Nephron (organoid): Measurements from ENCODE around the gene ZNF750.

Experiments used
- H3K27ac Mint-ChIP-seq, 3 experiments: 2 replicates each; pipeline ENCODE4 v1.8.0; 2020; ENCODE audit warnings: mixed read lengths in 3 of 3, mild to moderate bottlenecking in 2 of 3, moderate library complexity in 1 of 3
- H3K27me3 Mint-ChIP-seq: 2 replicates; pipeline ENCODE4 v1.8.0; 2021; ENCODE audit warnings: low read depth, mild to moderate bottlenecking, moderate library complexity, mixed read lengths
- H3K36me3 Mint-ChIP-seq: 2 replicates; pipeline ENCODE4 v1.8.0; 2020; ENCODE audit warnings: low read depth, mixed read lengths
- H3K4me1 Mint-ChIP-seq: 2 replicates; pipeline ENCODE4 v1.8.0; 2020; ENCODE audit warnings: mixed read lengths
- H3K4me3 Mint-ChIP-seq, 3 experiments: 2 replicates each; pipeline ENCODE4 v1.8.0; 2020; ENCODE audit warnings: mild to moderate bottlenecking in 3 of 3, mixed read lengths in 3 of 3, moderate library complexity in 2 of 3
- H3K9me3 Mint-ChIP-seq: 2 replicates; pipeline ENCODE4 v1.8.0; 2020; ENCODE audit warnings: mixed read lengths
- TF ChIP-seq, protein P1 (sequence below), 3 experiments: fragments of 200-600 bp; sonication (generic); IDR thresholded peaks; one replicate each; pipeline ENCODE4 v1.5.0; 2021; ENCODE audit warnings: antibody characterized with exemption in 3 of 3; ENCODE audit not compliant: unreplicated experiment in 3 of 3

The ZNF750 gene

DNA sequence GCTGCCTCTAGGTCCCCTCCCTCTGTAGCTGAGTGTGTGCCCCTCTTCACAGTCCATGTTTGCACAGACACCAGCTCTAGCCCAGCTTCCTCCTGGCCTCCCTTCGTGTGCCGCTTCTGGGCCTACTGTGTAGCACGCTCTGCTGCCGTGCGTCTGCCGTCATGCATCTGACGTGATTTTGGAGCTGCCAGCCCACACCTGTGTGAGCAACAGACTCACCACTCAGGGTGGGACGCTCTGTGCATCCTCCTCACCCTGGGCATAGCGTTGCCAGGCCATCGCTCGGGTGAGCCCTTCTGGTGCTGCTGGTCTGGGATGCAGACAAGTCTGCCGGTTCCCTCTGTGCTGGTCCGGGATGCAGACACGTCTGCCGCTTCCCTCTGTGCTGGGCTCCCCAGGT lies 39.4 kb upstream of the ZNF750 start:
- Mint-ChIP-seq H3K9me3 (no peaks in the 10 kb centered on the region), H3K27me3 (no peaks in the 10 kb centered on the region), H3K4me3 (no peak overlapping the region), H3K4me1 (peaks cover 63% of the 10 kb centered on the region), H3K36me3 (peaks cover 14% of the 10 kb centered on the region), H3K27ac (peak overlapping the region in 1 of 3 experiments; percentile 39)
- TF ChIP-seq, protein P1, sequence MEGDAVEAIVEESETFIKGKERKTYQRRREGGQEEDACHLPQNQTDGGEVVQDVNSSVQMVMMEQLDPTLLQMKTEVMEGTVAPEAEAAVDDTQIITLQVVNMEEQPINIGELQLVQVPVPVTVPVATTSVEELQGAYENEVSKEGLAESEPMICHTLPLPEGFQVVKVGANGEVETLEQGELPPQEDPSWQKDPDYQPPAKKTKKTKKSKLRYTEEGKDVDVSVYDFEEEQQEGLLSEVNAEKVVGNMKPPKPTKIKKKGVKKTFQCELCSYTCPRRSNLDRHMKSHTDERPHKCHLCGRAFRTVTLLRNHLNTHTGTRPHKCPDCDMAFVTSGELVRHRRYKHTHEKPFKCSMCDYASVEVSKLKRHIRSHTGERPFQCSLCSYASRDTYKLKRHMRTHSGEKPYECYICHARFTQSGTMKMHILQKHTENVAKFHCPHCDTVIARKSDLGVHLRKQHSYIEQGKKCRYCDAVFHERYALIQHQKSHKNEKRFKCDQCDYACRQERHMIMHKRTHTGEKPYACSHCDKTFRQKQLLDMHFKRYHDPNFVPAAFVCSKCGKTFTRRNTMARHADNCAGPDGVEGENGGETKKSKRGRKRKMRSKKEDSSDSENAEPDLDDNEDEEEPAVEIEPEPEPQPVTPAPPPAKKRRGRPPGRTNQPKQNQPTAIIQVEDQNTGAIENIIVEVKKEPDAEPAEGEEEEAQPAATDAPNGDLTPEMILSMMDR (IDR thresholded peaks at IDR 0.05; ENCODE audit: unreplicated experiment in 3 of 3), result no peak

DNA sequence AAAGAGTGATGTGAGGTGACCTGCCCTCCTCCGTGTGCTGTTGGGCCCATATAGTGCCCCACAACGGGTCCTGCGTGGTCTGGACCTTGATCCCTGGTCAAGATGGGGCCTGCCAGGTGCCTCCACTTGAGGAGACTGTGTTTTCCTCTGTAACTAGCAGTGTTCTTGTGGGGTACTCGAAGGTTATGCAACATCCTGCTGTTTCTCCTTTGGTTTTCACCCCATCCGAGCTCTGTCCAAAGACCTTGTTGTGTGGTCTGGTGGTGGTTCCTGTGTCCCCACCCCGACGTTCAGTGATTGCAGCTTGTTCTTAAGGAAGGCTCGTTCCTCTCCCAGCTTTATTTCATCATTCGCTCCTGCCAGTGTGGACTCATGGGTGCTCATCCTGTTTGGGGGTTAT lies 38.7 kb upstream of the ZNF750 start:
- no peaks in the 10 kb centered on the region for H3K9me3 Mint-ChIP-seq
- peaks cover 14% of the 10 kb centered on the region for H3K36me3 Mint-ChIP-seq
- peaks cover 58% of the 10 kb centered on the region for H3K4me1 Mint-ChIP-seq
- H3K27ac Mint-ChIP-seq, result peak overlapping the region in 1 of 3 experiments; percentile 28
- H3K4me3 Mint-ChIP-seq, result no peak overlapping the region
- no peaks in the 10 kb centered on the region for H3K27me3 Mint-ChIP-seq
- TF ChIP-seq, protein P1 (IDR thresholded peaks at IDR 0.05; ENCODE audit: unreplicated experiment in 3 of 3), result no peak

DNA sequence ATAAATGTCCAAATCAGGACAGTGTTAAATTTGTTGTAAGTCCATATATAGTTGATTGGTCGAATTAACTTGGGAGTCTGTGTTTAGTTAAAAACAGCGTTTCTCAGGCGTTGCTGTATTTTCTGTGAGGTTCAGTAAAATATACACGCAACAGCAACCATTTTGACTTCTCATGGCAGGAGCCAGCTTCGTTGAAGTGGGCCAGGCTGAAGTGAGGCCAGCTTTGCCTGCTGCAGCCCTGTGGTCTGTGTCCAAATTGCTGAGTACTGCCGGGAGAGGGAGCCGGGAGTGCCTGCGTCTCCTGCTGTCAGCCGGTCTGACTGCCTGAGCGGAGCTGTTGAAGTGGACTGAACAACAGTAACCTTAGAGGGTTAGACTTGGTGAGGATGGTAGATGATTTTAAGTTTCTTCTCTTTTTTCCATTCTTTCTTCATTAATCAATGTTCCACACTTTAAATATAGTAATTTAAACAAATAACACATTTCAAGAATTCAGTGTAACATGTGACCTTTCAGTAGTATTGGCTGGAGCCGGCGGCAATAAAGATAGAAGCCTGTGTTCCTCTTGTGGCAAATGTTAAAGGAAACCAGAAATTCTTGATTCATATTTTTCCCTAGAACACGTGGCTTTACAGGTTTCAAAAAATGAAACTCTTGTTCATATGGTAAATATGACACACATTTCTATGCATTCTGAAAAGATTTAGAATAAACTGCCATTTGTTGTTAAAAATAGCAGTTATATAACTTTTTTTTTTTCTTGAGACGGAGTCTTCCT lies 37.0 kb upstream of the ZNF750 start:
- H3K4me1 Mint-ChIP-seq, result peaks cover 51% of the 10 kb centered on the region
- H3K27ac Mint-ChIP-seq, result peak overlapping the region; percentile 17 to 52 (median 47)
- H3K9me3 Mint-ChIP-seq, result no peaks in the 10 kb centered on the region
- TF ChIP-seq, protein P1 (IDR thresholded peaks at IDR 0.05; ENCODE audit: unreplicated experiment in 3 of 3), result peak; percentile 47 to 58 (median 49)
- H3K36me3 Mint-ChIP-seq, result peaks cover 17% of the 10 kb centered on the region
- H3K27me3 Mint-ChIP-seq, result no peaks in the 10 kb centered on the region
- H3K4me3 Mint-ChIP-seq, result no peak overlapping the region

DNA sequence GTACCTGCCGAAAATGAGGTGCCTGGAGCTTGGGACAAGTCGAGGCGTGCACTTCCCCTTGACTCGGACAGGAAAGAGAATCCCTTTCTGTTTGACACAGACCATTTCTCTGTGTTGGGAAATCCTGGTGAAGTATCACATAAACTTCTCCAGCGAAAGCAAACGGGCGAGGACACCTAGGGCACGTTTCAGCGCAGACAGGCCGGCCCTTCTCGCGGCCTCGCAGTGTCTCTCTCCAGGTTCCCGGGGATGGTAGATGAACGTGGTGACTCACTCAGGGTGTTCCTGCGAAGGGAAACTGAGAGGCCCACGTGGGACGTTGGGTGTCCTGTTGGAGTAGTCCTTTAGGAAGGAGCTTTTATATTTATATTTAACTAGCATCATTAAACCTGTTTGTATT lies 36.3 kb upstream of the ZNF750 start:
- Mint-ChIP-seq H3K9me3 (no peaks in the 10 kb centered on the region), H3K36me3 (peaks cover 18% of the 10 kb centered on the region), H3K4me3 (no peak overlapping the region), H3K4me1 (peaks cover 44% of the 10 kb centered on the region), H3K27ac (peak overlapping the region in 2 of 3 experiments; percentile 17 to 44), H3K27me3 (no peaks in the 10 kb centered on the region)
- TF ChIP-seq, protein P1 (IDR thresholded peaks at IDR 0.05; ENCODE audit: unreplicated experiment in 3 of 3), result no peak

DNA sequence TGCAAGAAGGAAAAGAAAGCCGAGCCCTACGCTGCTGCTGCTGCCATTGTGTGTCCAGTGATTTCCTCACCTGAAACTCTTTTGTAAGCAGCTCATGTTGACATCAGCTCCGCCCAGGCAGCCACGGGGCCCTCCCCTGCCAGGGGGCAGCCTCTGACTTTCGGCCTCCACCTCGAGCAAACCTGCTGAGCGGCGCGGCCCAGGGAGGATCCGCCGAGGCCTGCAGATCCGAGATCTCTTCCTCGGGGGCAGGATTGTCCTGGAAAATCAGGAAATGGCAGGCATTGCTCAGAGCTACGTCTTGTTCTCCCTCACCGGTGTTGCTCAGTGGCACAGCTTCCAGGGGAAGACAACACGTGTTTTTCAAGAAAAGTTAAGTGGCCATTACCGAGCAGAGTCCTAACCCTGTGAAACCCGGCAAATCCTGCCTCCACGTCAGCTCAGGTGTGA lies 35.6 kb upstream of the ZNF750 start:
- Mint-ChIP-seq H3K4me1 (peaks cover 37% of the 10 kb centered on the region), H3K9me3 (no peaks in the 10 kb centered on the region), H3K4me3 (no peak overlapping the region), H3K27me3 (no peaks in the 10 kb centered on the region), H3K36me3 (peaks cover 22% of the 10 kb centered on the region), H3K27ac (peak overlapping the region in 2 of 3 experiments; percentile 52 to 54)
- TF ChIP-seq, protein P1 (IDR thresholded peaks at IDR 0.05; ENCODE audit: unreplicated experiment in 3 of 3), result no peak
